SU-DHL-6 (cell line): ENCODE results near the gene PDE7B.

Experiments
- H2AFZ ChIP-seq: fragments of 200-600 bp; sonication (generic); 2 replicates; pipeline ENCODE4 v1.6.1; 2014; ENCODE audit warnings: low read depth, mild to moderate bottlenecking, moderate library complexity, mixed read lengths, antibody characterized with exemption, low read length; ENCODE audit not compliant: severe bottlenecking
- H3F3A ChIP-seq: fragments of 200-600 bp; shearing (Covaris generic); 2 replicates; pipeline ENCODE4 v1.6.0; 2016; ENCODE audit warnings: antibody characterized with exemption, mild to moderate bottlenecking; ENCODE audit not compliant: insufficient read depth
- H3K27ac ChIP-seq: fragments of 200-600 bp; sonication (generic); 2 replicates; pipeline ENCODE4 v1.5.1; 2016; ENCODE audit warnings: low read depth, mild to moderate bottlenecking, low read length, moderate library complexity, mixed read lengths
- H3K27me3 ChIP-seq: fragments of 200-600 bp; sonication (generic), shearing (Covaris generic); 2 replicates; pipeline ENCODE4 v1.6.0; 2014; ENCODE audit warnings: mild to moderate bottlenecking, low read length
- H3K36me3 ChIP-seq: fragments of 200-600 bp; sonication (generic); 2 replicates; pipeline ENCODE4 v1.6.1; 2014; ENCODE audit warnings: mild to moderate bottlenecking, low read length, mixed read lengths
- H3K4me2 ChIP-seq: fragments of 300-600, 200-600 bp; shearing (Covaris generic), sonication (generic); 2 replicates; pipeline ENCODE4 v1.6.0; 2014; ENCODE audit warnings: low read length, low read depth, mild to moderate bottlenecking; ENCODE audit not compliant: poor library complexity, severe bottlenecking
- H3K4me3 ChIP-seq: fragments of 200-600 bp; sonication (generic); 2 replicates; pipeline ENCODE4 v1.5.1; 2014; ENCODE audit warnings: antibody characterized with exemption, low read length, mild to moderate bottlenecking, mixed read lengths; ENCODE audit not compliant: insufficient read depth, poor library complexity, severe bottlenecking
- H3K79me2 ChIP-seq: fragments of 200-600 bp; sonication (generic); 2 replicates; pipeline ENCODE4 v1.6.1; 2014; ENCODE audit warnings: mild to moderate bottlenecking, low read length, moderate library complexity; ENCODE audit not compliant: insufficient read depth
- H3K9ac ChIP-seq: fragments of 200-600 bp; sonication (generic); 2 replicates; pipeline ENCODE4 v1.7.0; 2014; ENCODE audit warnings: mild to moderate bottlenecking, low read length
- H3K9me2 ChIP-seq: fragments of 200-600 bp; sonication (generic); replicated peaks from 2 replicates; pipeline ENCODE4 v1.6.1; 2014; ENCODE audit warnings: low read length; ENCODE audit not compliant: insufficient read depth
- H3K9me3 ChIP-seq: fragments of 200-600 bp; sonication (generic); 2 replicates; pipeline ENCODE4 v1.6.1; 2014; ENCODE audit warnings: low read length, mixed read lengths; ENCODE audit not compliant: insufficient read depth
- H4K20me1 ChIP-seq: fragments of 200-600 bp; sonication (generic); 2 replicates; pipeline ENCODE4 v1.6.1; 2014; ENCODE audit warnings: low read depth, mild to moderate bottlenecking, antibody characterized with exemption, low read length, moderate library complexity, mixed read lengths
- CTCF ChIP-seq: fragments of 200-600 bp; sonication (generic); IDR thresholded peaks from one replicate; pipeline ENCODE4 v1.5.1; 2017; ENCODE audit warnings: antibody characterized with exemption, mild to moderate bottlenecking, low read length, moderate library complexity; ENCODE audit not compliant: insufficient read depth, poor library complexity, severe bottlenecking
- EZH2phosphoT487 ChIP-seq: fragments of 200-600 bp; sonication (generic), shearing (Covaris generic); conservative IDR thresholded peaks from 2 replicates; pipeline ENCODE4 v1.6.1; 2018; ENCODE audit warnings: mild to moderate bottlenecking, antibody characterized with exemption, low read length, moderate library complexity, mixed read lengths

Gene PDE7B

GRCh38 chr6:135990439-135990838, 138.9 kb downstream of the PDE7B start:
- no peak overlapping the region for H2AFZ ChIP-seq
- H3K9me2 ChIP-seq, result no peaks in the 10 kb centered on the region
- H3K27ac ChIP-seq, result no peak overlapping the region
- no peak overlapping the region for H3K9ac ChIP-seq
- H3K4me3 ChIP-seq, result no peak overlapping the region
- H3K9me3 ChIP-seq, result no peaks in the 10 kb centered on the region
- H3K27me3 ChIP-seq, result no peaks in the 10 kb centered on the region
- TF ChIP-seq EZH2phosphoT487, result no peak
- no peak for TF ChIP-seq CTCF
- no peak overlapping the region for H3K4me2 ChIP-seq
- no peaks in the 10 kb centered on the region for H3F3A ChIP-seq
- no peaks in the 10 kb centered on the region for H4K20me1 ChIP-seq
- no peaks in the 10 kb centered on the region for H3K36me3 ChIP-seq
- no peaks in the 10 kb centered on the region for H3K79me2 ChIP-seq

- H3K4me2 ChIP-seq, result no peak overlapping the region
- no peaks in the 10 kb centered on the region for H3F3A ChIP-seq
- no peaks in the 10 kb centered on the region for H3K79me2 ChIP-seq
- no peaks in the 10 kb centered on the region for H3K9me2 ChIP-seq
- no peaks in the 10 kb centered on the region for H3K36me3 ChIP-seq
- no peaks in the 10 kb centered on the region for H4K20me1 ChIP-seq
- TF ChIP-seq CTCF (no peak), EZH2phosphoT487 (no peak)
- no peaks in the 10 kb centered on the region for H3K9me3 ChIP-seq
- H3K27me3 ChIP-seq, result no peaks in the 10 kb centered on the region
- H3K9ac ChIP-seq, result no peak overlapping the region
- no peak overlapping the region for H3K27ac ChIP-seq
- H3K4me3 ChIP-seq, result no peak overlapping the region
- H2AFZ ChIP-seq, result no peak overlapping the region
These were observed 139.5 kb downstream of the PDE7B start for GRCh38 chr6:135990855-135991464.

GRCh38 chr6:135992739-135993138, 141.2 kb downstream of the PDE7B start:
- H3K4me3 ChIP-seq, result no peak overlapping the region
- no peak for TF ChIP-seq EZH2phosphoT487
- TF ChIP-seq CTCF, result no peak
- H3K4me2 ChIP-seq, result no peak overlapping the region
- H3K9me2 ChIP-seq, result no peaks in the 10 kb centered on the region
- no peaks in the 10 kb centered on the region for H3K9me3 ChIP-seq
- H3K79me2 ChIP-seq, result no peaks in the 10 kb centered on the region
- no peaks in the 10 kb centered on the region for H3F3A ChIP-seq
- no peak overlapping the region for H2AFZ ChIP-seq
- H3K36me3 ChIP-seq, result no peaks in the 10 kb centered on the region
- no peak overlapping the region for H3K27ac ChIP-seq
- H4K20me1 ChIP-seq, result no peaks in the 10 kb centered on the region
- H3K27me3 ChIP-seq, result no peaks in the 10 kb centered on the region
- no peak overlapping the region for H3K9ac ChIP-seq
